Stimulated activated CD8-positive, alpha-beta memory T cell treated with anti-CD3 and anti-CD28 coated beads, Interleukin-2, amount 100 ng/mL, for 1 hour (primary cell): ENCODE measurements around the gene CAPN13.
"Not testable (repeated sequence)": the region's sequence is repeated elsewhere in the genome, so short reads cannot be mapped to it uniquely, and the experiment has no call there.

Source experiments
- DNase-seq, 2 donors: peaks; one replicate each; pipeline ENCODE4 v3.0.0-alpha.2; 2020; ENCODE audit warnings: low read depth in 2 of 2

Gene CAPN13

DNA sequence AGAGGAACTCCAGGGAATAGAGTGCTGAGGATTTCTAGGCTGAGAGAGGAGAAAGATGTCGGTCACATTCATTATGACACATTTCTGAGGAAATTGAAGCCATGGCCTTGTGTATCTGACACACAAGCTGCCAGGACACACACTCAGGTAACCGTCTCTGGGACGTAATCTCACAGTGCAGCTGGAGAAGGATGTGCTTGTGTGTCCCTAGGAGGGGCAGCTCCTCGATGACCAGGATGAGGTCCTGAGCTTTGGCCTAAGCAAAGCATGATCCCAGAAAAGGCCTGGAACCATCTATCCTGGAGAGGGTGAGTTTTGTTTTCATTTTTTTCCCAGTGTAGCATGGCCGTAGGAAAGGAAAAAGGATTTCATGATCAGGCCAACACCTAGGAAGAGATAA, 102.2 kb downstream of the CAPN13 start:
- DNase-seq: no peak

DNA sequence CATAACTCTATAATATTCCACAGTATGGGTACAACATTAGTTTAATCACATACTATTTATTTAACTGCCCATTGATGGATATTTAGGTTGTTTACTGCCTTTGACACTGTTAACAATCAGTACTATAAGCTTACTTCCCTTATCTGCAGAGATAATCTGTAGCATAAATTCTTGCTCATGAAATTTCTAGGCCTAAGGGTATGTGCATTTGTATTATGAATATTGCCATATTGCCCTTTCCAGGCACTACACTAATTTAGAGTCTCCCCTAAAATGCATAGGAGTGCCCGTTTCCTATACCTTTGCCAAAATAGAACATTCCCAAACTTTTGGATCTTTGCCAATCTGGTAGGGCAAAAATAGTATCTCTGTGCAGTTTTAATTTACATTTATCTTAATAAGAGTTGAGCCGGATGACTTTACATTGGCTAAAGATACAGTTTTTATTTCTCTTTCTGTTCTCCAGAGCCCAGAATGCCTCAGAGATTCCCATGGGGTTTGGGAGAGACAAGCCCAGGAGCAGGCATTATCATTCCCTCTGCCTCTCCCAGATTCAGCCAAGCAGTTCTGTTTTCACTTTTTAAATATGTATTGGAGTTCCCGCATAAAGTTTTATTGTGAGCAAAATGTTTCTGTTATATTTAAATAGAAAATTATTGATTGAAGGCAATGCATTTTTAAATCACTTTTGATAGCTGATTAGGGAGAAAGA, 102.8 kb downstream of the CAPN13 start:
- no peak for DNase-seq

DNA sequence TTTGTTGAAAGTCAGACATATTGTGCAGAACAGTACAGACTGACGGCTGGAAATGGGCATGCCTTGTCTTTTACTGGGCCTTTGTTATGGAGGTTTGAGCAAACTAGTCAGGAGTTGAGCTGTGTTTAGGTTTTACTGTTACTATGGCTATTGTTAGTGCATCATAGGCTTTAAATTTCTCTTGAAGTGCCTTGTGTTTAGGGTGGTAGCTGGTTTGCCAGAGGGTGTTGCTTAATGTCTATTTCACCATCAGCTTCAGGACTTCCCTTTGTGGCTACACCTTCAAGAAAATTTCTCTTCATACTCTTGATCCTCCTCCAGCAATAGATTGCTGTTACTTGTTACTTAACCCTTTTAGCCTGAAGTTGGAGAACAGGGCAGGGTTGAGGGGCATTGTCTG, 104.6 kb downstream of the CAPN13 start:
- no peak for DNase-seq

DNA sequence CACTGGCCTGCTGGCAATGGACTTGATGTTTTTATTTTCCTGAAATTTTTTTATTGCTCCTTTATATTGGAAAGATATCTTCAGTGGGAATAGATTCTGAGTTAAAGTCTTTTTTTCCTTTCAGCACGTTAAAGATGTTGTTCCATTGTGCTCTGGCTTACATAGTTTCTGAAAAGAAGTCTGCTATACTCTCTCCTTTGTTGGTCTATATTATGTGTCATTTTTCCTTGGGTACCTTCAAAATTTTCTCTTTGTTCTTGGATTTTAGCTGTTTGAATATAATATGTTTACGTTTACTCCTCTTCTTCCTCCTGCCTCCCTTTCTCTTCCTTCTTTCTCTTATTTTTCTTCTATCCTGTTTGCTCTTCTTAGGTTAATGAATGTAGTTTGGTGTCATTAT, 105.5 kb downstream of the CAPN13 start:
- no peak for DNase-seq

DNA sequence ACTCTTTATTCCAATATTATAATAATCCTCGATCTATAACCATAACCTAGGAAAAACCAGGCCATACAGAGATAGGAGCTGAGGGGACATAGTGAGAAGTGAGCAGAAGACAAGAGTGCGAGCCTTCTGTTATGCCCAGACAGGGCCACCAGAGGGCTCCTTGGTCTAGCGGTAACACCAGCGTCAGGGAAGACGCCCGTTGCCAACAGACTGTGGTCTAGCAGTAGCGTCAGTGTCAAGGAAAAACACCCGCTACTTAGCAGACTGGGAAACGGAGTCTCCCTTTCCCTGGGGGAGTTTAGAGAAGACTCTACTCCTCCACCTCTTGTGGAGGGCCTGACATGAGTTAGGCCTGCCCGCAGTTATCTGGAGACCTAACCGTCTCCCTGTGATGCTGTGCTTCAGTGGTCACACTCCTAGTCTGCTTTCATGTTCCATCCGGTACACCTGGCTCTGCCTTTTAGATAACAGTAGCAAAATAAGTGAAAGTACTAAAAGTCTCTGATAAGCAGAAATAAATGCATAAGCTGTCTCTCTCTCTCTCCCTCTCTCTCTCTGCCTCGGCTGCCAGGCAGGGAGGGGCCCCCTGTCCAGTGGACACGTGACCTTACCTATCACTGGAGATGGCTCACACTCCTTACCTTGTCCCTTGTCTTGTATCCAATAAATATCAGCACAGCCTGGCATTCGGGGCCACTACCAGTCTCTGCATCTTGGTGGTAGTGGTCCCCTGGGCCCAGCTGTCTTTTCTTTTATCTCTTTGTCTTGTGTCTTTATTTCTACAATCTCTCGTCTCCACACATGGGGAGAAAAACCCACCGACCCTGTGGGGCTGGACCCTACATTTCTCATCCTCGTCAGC, 109.8 kb downstream of the CAPN13 start:
- DNase-seq: not testable (repeated sequence)

DNA sequence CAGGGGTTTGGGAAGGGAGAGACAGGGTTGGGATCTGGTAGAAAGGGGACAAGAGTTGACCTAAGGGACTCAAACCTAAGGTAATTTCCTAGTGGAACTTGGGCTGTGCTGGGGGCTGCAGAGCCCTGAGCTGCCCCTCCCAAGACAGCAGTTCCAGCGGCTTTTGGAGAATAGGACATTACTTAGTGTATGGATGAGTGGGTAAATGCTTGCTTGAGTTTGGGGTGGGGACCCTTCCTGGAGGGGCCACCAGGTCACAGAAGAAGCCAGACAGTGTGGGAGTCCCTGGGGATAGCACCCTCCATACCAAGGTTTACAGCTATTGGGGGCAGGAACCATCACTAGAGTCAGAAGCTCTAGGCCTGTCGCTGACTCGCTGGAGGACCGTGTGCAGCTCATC, 111.5 kb downstream of the CAPN13 start:
- no peak for DNase-seq

DNA sequence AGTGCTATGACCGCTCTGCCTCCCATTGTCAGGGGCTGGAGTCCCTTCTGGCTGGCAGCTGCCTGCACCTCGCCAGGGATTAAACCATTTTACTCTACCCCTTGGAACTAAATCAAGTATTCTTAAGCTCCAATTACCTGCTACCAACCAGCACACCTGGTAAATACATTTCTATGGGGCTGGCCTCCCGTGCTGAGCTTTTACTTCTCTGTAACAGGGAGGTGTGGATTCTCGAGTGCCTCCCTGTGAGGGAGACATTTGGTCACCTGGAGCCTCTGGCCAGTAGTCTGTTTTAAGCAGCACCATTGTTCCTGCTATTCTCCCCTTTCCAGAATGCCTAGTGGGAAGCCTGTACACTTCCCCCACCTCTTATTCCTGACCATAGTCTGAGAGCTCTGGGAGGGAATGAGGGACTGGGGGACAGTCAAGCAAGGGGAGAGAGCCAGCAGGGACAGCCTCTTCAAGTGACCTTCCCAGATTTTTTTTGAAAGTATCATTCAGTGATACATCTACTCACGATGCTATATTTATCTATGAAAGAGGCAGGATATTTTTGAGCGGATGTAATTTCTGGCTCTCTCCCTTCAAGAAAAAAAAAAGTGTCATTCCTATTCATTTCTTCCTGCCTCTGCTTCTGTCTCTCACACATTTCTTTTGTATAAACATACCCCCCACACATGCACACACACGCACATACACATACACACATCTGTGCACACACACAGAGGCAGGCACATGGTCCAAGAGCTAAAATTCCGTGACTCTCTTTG, 112.8 kb downstream of the CAPN13 start:
- DNase-seq: no peak

DNA sequence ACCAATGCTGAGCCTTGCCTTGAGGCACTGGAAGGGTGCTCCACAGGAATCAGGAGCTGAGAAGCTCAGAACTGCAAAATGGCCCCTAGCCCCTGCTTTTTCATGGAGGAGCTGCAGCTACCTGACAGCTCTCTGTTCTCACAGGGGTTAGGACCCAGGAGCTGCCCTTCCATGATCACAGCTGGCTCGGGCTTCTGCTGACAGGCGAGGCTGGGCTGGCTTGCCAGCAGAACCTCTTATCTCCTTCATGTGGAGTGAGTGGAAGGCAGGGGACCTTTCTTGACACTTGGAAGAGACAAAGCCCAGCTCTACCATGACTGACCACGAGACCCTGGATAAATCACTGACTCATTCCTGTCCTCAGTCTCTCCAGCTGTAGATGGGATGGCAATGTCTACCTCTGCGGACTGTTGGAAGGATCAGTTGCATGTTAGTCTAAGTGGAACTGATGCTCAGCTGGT, 113.4 kb downstream of the CAPN13 start:
- no peak for DNase-seq

DNA sequence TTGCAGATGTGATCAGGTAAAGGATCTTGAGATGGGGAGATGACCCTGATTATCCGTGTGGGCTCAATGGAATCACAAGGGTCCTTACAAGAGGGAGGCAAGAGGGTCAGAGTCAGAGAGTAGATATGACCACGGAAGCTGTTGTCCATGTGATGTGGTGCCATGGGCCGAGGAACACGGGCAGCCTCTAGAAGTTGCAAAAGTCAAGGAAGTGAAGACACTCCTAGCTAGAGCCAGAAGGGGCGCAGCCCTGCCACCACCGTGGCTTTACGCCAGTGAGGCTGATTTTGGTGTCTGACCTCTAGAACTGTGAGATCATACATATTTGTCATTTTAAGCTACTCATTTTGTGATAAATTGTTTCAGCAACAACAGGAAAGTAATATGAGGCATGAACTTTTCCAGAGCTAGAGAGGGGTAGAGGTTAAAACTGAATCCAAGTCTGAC, 114.4 kb downstream of the CAPN13 start:
- DNase-seq: no peak

DNA sequence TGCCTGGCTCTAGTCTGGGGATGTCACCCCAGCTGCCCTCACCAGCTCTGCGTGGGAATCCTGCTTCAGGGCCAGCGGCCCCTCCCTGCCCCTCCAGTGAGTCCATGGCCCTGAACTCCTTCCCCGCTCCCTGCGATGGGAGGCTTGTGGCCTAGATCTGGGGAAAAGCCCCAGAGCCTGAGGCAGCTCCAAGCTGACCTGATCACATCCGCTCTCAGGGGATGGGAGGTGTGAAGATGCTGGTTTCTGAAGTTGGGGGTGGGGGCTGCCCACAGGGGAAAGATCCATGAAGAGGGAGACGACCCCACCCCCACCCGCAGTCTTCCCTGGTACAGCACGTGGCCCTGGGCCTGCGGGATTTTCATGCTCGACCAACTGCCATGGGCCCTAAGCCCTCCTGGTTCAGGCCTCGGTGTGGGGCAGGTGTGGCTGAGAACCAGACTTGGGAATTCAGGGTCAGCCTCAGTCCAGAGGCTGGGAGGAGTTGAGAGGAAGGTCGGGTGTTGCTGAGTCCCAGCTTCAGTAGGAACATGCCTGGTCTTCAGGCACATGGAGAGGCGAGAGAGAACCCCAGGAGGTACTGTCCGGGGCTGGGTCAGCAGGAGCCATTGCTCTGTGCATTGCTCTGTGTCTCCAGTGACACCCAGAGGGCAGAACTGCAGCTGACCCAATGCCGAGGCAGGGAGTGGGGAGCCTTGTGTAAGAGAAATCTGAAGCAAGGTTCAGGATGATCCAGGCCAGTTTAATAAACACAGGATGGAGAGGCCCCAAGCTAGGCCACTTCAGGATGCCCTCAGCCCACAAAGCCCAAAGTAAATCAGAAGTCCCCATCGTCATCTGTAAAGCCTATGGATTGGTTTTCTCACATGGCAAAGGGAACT, 115.1 kb downstream of the CAPN13 start:
- DNase-seq: no peak

DNA sequence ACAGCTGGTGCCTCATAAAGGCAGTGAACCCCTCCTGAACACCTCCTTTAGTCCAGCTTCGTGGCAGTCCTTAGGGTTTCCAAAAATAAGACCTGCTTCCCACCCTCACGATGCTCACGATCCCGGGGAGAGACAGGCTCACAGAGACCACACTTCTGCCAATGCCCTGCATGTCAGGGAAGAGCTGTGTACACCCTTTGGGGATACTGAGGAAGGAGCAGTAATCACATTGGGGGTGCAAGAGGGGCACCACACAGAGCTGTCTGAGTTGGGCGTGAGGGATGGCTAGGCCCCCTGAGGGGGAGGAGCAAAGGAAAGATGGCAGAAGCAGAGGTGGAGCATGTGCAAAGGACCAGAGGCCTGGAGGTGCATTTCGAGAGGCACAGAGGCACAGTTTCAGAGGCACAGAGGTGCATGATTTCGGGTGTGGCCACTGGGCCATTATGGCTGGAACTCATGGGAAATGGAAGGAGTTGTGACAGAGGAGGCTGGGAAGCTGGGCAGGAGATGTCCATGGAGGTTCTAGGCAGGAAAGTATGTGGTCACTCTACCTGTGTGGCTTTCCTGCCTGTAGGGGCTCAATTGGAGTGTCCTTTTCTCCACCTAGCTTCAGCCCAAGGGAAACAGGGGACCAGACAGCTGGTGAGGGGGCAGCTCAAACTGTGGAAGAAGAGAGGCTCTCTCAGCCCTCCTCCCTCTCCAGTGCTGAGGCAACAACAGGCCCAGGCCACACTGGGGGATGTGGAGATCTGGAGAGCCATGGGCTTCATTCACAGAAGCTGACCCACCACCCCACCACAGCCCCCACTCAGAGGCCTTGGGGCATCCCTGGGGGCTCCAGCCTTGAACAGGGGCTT, 115.9 kb downstream of the CAPN13 start:
- no peak for DNase-seq

DNA sequence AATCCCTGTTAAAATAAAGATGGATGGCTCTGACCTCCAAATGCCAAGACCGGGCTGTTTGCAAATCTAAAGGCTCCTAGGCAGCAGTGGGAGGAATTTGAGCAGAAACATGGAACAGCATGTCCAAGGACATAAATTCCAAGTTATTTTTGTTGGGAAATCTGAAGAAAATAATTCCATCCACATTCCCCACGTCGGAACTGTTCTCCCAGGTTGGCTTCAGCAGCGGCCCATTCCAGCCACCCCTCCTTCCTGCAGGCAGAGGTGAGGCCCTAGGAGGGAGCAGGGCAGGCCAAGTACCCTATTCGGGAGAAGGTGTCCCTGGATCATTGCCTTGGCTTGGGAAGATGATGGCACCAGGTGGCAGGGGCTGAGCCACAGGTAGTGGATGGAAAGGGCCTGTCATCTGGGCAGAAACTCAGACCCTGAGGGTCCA, 117.1 kb downstream of the CAPN13 start:
- DNase-seq: no peak

DNA sequence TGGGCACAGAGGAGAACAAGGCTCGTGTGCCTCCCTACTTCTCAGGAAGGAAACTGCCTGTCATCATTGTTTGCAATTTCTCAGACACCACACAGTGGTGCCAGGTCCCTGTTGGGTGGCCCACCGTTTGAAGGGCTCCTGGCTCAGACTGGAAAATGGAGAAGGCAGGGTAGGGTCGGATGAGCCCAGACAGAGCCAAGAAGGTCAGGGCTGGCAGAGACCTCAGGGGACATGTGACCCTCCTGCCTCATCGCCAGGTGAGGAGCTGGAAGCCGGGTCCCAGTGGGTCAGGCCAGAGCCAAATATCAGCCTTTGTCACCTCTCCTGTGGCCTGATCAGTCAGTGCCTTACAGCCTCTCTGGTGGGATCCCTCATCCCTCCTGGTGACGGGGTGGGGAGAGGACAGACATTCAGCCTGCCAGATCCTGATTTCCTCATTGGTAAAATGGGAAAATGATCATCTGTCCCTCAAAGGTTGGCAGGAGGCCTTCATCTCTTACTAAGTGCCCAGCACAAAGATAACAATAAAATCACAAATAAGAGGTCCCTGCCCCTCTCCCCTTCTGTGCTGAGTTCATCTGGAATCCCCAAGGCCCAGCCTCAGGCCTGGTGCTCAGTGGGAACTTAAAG, 117.6 kb downstream of the CAPN13 start:
- no peak for DNase-seq

DNA sequence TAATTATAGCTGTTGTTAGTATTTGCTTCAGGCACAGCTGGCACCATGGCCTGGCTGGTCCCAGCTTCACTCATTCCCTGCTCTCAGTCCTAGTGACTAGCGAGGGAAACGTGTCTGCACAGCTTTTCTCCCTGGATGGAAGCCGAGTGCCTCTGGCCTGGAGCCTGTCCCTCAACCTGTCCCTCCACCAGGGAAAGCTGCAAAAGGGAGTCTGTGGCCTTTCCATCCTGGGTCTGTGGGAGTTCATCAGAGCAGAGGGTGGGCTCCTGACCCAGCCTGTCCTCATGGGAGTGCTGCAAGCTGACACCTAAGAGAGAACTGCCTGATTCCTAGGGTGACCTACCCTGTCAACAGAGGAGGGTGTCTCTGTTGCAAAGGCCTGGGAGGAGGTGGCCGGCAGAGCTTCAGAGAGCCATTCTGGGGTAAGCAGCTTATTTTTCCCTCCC, 118.3 kb downstream of the CAPN13 start:
- no peak for DNase-seq

DNA sequence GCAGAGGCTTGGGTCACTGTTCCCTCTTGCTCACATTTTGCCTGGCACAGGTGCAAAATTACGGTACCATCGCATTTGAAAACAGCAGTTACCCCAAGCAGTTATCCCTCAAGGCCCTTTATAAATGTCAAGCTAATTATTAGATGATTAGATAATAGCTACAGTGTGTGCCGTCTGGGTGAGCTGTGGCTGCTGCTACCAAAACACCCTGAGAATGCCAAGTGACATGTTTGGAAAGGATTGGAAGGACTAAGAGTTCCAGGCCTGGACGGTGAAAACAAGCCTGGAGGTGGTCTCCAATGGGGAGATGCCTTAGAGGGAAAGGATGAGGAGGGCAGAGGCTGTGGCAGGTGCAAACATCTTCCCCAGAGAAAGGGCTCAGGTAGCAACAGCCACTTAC, 120.6 kb downstream of the CAPN13 start:
- no peak for DNase-seq

DNA sequence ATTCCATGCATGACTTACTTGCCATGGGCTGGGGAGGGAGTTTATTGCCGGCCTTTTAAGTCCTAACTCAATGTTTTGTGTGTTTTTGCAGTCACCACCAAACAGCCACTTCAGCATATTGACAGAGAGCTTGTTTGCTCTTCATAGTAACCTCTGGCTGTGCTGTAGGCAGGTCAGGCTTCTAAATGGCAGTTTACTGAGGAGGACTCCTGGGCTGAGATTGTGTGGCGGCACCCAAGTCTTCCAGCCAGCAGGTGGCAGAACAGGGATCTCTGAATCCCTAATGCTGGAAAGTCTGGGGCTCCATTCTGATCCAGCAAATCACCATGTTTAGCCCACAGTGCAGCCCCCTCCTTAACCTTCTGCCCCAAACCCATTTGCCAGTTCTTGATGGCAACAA, 121.2 kb downstream of the CAPN13 start:
- no peak for DNase-seq

DNA sequence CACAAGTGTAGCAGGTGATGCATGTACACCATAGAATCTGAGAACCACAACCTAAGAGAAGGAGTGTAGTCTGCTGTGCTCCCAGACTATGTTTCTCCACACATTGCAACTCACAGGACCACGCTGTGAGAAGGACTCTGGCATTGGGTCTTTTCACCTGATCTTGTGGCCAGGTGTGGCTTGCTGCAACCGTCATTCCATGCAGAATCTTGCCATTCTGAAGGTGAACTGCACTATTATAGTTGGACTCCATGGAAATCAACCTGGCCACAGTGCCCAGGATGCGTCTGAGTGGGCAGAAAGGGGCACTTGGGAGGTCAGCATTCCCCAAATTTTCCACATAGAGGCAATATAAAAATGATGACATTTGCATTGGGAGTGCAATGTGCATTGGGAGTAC, 122.2 kb downstream of the CAPN13 start:
- DNase-seq: no peak

DNA sequence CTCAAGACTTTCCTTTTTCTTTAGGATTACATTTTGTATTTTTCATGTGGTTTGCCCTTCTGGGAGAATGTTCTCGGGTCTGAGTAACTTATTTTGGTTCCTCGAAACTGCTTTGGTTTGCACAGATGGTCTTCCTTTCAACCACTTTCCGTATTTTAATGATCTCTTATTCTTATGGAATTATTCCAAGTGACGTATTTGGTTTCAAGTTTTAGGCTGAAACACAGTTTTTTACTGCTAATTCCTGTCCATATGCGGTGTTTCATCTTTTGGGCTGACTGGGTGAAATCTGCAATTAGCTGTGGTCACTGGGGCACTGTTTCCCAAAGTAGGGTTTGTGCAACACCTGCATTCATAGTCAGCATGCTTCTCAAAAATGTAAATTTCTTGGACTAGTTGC, 122.7 kb downstream of the CAPN13 start:
- no peak for DNase-seq

DNA sequence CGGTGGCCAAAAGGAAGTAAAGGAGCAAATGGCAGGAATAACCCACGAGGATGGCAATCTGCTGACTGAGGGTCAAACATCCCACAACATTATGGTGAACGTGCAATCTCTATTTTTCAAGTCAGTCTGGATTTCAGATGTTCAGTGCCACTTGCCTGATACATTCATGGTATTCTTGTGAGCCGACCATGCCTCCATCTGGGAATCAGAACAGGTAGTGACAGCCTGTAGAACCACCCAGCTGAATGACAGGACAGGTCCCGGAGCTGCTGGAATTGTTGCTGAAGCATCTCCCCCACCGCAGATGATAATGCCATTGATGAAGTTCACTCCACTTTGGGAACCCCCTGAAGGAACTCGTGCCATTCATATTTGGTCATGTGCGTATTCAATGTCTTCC, 123.2 kb downstream of the CAPN13 start:
- no peak for DNase-seq
